HG02973 (cell line): ENCODE data around the gene ADAM12.
"Not testable (repeated sequence)": the region's sequence is repeated elsewhere in the genome, so short reads cannot be mapped to it uniquely, and the experiment has no call there.

ENCODE experiments used
- ATAC-seq: cut with Tn5 transposase; IDR thresholded peaks from one replicate; pipeline ENCODE4 v1.9.1; 2021; ENCODE audit warnings: moderate library complexity; ENCODE audit not compliant: unreplicated experiment

Gene ADAM12

DNA sequence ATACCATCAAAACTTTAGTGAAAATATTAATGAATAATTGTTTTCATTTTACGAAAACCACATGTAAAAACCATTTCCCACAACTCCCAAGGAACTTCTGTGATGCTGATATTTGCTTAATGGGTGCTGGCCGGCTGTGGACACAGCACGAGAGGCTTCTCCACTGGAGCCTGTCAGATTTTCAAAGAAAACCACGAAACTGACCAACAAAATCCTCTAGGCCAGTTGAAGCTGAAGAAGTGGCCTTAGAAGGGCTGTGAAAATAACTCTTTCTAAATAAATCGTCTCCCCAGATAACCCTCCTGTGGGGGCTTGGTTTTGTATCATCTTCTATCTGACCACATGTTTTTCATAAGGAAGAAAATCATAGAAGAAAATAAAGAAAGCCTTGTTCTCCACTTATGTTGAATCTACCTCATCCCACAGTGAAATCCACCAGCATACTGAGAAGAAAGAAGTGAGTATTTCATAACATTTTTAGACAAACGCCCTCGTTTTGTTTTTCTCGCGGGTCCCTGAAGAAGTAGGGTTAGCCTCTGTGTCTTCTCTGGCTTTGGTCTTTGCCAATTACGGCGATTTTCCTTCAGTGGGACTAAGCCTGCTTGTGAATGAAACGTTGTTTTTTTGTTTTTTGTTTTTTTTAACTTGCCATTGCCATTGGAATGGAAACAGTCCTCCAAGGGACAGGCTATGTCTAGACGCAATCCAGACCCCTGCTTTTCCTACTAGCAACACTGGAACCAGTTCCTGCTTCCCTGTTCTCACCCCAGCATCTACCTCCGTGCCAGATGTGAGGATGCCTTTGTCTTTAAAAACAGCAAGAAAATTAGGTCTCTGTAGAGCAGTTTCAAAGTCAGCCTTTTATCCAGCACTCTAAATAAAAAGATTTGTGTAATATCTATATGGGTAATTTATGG is 123.9 kb downstream of the ADAM12 start:
- no peak for ATAC-seq

GRCh38 chr10:126263006-126263676 is 125.1 kb downstream of the ADAM12 start:
- no peak for ATAC-seq

GRCh38 chr10:126262233-126262838 is 125.9 kb downstream of the ADAM12 start:
- no peak for ATAC-seq

DNA sequence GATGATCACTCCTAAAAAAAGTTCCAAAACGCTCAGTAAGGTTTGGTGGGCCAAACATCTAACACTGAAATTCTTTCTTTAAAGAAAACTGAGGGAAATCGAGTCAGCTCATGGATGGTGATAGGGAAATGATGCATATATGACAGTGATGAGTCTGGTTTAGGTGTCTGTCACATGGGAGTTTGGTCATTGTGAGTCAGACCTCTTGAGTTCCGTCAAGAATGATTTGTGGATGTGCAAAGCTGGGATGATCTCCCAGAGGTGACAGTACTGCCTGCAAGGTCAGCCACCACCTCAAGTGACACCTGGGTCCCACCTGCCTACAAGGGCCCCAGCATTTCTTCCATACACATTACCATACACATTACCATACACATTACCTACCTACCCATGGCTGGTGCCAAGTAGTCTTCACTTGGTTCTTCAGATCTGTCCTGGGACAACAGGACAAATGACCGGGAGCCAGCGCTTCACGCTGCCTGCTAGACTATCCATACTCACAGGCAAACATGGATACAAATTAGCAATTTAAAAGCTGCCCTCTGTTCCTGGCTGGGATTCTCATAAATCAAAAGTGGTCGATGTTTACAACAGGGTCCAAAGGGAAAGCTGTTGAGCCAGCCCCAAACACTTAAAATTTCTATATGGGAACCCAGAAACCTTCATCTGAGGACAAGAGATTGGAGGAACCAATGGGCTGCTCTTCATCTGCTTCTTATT is 128.4 kb downstream of the ADAM12 start:
- ATAC-seq = no peak

- ATAC-seq = no peak
Observed at GRCh38 chr10:126256864-126257263, 131.4 kb downstream of the ADAM12 start.

- ATAC-seq = no peak
Observed at GRCh38 chr10:126255313-126255712, 133.0 kb downstream of the ADAM12 start.

- no peak for ATAC-seq
Observed at GRCh38 chr10:126253611-126253998, 134.7 kb downstream of the ADAM12 start.

- ATAC-seq = no peak
Observed at GRCh38 chr10:126252884-126253610, 135.2 kb downstream of the ADAM12 start.

DNA sequence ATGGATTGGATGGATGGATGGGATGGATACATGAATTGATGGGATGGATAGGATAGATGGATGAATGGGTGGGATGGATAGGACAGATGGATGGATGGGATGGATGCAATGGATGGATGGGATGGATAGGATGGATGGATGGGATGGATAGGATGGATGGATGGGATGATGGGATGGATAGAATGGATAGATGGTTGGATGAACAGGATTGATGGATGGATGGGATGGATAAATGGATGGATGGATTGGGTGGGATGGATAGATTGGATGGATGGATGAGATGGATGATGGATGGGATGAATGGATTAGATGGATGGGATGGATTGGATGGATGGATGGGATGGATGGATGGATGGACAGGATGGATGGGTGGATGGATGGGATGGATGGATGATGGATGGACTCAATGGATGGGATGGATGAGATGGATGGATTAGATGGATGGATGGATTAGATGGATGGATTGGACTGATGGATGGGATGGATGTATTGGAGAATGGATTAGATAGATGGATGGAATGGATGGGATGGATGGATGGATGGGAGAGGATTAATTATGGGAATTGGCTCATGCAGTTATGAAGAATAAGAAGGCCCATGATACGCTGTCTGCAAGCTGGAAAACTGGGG is 136.4 kb downstream of the ADAM12 start:
- ATAC-seq = no peak

DNA sequence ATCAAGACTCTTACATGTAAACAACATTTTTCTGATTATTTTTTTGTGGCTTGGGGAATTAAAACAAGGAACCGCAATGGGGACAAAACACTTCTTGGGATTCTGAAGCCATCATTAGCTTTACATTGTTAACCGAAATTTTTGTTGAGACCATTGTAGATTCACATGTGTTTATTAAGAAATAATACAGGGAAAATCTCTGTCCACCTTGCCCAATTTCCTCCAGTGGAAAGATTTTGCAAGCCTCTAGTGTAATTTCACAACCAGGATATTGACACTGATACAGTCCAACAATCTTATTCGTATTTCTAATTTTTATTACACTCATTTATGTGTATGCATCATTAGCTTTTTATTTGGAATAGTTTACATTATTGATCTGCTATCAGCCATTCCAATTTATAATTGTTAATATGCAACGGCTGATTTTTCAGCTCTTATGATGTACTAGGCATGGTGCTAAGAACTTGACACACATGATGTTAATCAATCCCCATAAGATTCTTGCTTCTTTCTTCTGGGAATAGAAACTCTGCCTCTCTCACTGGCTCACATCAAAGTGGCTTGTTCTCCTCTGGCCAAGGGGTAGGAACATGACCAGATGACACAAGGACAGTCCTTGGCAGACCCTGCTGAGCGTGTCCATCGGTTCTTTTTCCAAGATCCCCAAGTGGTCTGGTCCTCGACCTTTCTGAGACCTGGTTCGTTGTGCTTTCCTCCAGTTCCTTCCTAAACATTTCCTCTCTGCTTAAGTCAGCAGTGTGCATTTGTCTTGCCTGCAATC is 137.6 kb downstream of the ADAM12 start:
- no peak for ATAC-seq

- ATAC-seq = no peak
Observed at GRCh38 chr10:126250045-126250444, 138.2 kb downstream of the ADAM12 start.

DNA sequence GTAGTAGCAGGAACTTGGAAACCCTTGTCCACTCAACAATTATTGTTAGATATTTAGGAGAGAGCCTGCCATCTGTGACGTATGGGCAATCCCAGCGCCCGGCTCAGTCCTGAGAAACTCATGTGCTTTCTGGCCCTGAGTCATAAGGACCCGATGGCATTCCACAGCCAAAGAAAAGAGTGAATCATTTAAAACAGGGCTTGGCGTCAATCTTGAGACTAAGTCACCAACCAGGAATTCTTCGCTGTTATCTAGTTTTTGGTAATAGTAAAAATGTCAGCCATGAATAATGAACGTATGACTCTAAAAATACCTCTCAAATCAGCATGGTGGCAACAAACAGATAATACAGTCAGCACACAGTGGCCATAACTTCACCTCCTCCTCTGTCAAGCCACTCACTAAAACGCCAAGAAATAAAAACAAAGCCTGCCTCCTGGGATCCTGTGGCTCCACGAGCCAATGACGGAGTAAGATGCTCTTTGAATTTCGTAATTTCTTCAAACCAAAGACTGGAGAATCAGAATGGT is 140.8 kb downstream of the ADAM12 start:
- ATAC-seq = no peak

- ATAC-seq = not testable (repeated sequence)
Observed at GRCh38 chr10:126246396-126246795, 141.9 kb downstream of the ADAM12 start.

GRCh38 chr10:126245501-126245900 is 142.8 kb downstream of the ADAM12 start:
- no peak for ATAC-seq

DNA sequence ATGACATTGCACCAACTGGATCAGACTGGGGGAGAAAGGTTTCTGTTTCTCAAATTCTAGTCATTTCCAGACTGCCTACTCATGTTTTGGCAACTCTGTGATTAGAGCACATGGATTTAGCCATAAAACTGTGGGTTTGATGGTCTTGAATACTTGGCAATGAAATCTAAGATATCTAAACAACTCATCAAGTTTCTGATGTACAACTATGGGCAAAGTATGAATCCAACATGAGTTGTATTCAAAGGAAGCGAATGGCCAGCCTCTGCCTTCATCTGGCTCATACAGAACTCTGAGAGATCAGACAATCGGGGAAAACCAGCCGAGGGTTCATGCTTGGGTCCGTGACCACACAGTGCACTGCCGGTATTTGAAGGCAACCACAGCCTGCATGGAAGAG is 144.3 kb downstream of the ADAM12 start:
- ATAC-seq = no peak

DNA sequence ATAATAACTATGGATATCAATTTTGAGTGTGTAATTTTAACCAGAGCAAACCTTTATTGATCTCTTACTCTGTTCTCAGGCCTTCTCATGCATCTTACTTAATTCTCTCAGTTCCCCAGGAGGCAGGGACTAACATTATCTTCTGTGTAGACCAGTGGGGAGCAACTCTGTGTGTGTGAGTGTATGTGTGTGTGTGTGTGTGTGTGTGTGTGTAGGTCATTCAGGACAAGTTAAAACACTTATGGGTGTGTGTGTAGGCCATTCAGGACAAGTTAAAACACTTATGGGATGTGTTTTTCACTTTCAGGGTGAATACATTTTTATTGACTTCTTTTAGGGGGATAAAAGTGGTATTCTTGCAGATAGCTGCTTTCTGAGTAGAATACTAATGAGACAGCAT is 145.0 kb downstream of the ADAM12 start:
- no peak for ATAC-seq

GRCh38 chr10:126242397-126243260 is 145.6 kb downstream of the ADAM12 start:
- ATAC-seq = no peak

DNA sequence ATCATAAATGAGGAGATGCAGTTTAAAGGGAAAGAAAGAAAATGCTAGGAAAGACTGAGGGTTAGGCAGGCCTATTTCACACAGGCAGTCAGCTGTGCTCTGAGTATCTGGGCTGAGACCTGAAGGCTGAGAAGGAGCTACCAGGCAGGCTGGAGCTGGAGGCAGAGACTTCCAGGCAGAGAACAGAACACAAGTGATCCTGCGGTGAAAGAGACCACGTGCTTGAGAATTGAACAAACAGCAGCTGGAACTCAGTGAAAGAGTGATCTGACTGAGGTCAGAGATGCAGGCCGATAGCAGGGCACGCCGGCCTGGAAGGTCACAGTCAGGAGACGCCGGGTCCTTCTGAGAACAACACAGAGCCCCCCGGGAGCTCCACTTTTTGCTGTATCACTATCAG is 147.8 kb downstream of the ADAM12 start:
- no peak for ATAC-seq
